ENCODE results near the gene RAD52. TPM values are rescaled to one million over a fixed set of nuclear protein-coding genes. Genes with fewer than 3 reads are reported as not detected.

The RAD52 gene
- total and polyA plus RNA-seq, 12 donors: 4.1 to 14.8 (median 6.1) TPM

- WGBS, 2 donors: 81 to 85% methylated on average over 4 of the region's 4 CpGs
- no peak for ATAC-seq
- intact Hi-C loops (cut with DNase I): no loop called here
- Histone ChIP-seq H3K9me3 (no peaks in the 10 kb centered on the region), H3K4me1 (no peaks in the 10 kb centered on the region), H3K27ac (no peak overlapping the region), H3K27me3 (no peaks in the 10 kb centered on the region), H3K36me3 (no peaks in the 10 kb centered on the region), H3K4me3 (no peak overlapping the region)
- TF ChIP-seq, protein P1, sequence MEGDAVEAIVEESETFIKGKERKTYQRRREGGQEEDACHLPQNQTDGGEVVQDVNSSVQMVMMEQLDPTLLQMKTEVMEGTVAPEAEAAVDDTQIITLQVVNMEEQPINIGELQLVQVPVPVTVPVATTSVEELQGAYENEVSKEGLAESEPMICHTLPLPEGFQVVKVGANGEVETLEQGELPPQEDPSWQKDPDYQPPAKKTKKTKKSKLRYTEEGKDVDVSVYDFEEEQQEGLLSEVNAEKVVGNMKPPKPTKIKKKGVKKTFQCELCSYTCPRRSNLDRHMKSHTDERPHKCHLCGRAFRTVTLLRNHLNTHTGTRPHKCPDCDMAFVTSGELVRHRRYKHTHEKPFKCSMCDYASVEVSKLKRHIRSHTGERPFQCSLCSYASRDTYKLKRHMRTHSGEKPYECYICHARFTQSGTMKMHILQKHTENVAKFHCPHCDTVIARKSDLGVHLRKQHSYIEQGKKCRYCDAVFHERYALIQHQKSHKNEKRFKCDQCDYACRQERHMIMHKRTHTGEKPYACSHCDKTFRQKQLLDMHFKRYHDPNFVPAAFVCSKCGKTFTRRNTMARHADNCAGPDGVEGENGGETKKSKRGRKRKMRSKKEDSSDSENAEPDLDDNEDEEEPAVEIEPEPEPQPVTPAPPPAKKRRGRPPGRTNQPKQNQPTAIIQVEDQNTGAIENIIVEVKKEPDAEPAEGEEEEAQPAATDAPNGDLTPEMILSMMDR (IDR thresholded peaks at IDR 0.05): no peak
- no peak for DNase-seq
Measured at GRCh38 chr12:974271-974862, 24.9 kb upstream of the RAD52 start.

GRCh38 chr12:971991-972390, 22.5 kb upstream of the RAD52 start:
- no peaks in the 10 kb centered on the region for H3K36me3 ChIP-seq

DNA sequence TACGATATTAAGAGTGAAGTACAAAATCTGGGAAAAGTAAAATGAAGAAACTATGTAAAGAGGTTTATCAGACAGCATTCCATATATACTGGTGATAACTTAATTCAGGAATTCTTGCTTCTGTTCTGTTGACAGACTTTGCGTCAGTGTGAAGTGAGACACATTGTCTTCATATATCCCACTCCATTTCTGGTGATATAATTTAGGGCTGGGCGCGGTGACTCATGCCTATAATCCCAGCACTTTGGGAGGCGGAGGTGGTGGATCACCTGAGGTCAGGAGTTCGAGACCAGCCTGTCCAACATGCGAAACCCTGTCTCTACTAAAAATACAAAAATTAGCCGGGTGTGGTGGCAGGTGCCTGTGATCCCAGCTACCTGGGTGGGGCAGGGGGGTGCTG, 20.3 kb upstream of the RAD52 start:
- Histone ChIP-seq H3K36me3 (no peaks in the 10 kb centered on the region), H3K4me1 (no peaks in the 10 kb centered on the region), H3K27ac (no peak overlapping the region), H3K4me3 (no peak overlapping the region), H3K27me3 (no peaks in the 10 kb centered on the region), H3K9me3 (no peaks in the 10 kb centered on the region)
- DNase-seq (no peak), ATAC-seq (no peak)
- TF ChIP-seq, protein P1 (IDR thresholded peaks at IDR 0.05): no peak
- intact Hi-C loops (cut with DNase I): no loop called here
- 86 to 90% methylated on average over 8 of the region's 8 CpGs for WGBS, 2 donors

More at GRCh38 chr12:971991-972390, 22.5 kb upstream of the RAD52 start:
- DNase-seq (no peak), ATAC-seq (no peak)
- intact Hi-C loops (cut with DNase I): no loop called here
- Histone ChIP-seq H3K4me3 (no peak overlapping the region), H3K27ac (no peak overlapping the region), H3K9me3 (no peaks in the 10 kb centered on the region), H3K4me1 (no peaks in the 10 kb centered on the region), H3K27me3 (no peaks in the 10 kb centered on the region)
- TF ChIP-seq, protein P1 (IDR thresholded peaks at IDR 0.05): no peak
- WGBS, 2 donors: 97 to 98% methylated on average over 4 of the region's 4 CpGs

GRCh38 chr12:968545-968944, 19.1 kb upstream of the RAD52 start:
- H3K4me3 ChIP-seq: no peak overlapping the region
- WGBS, 2 donors: 85 to 87% methylated on average over 4 of the region's 4 CpGs
- no peaks in the 10 kb centered on the region for H3K4me1 ChIP-seq
- TF ChIP-seq, protein P1 (IDR thresholded peaks at IDR 0.05): no peak
- intact Hi-C loops (cut with DNase I): no loop called here
- no peaks in the 10 kb centered on the region for H3K27me3 ChIP-seq
- H3K36me3 ChIP-seq: no peaks in the 10 kb centered on the region
- no peak for ATAC-seq
- no peak overlapping the region for H3K27ac ChIP-seq
- H3K9me3 ChIP-seq: no peaks in the 10 kb centered on the region
- no peak for DNase-seq
